Tibial nerve (tissue), 3 donors: Measurements from ENCODE around the gene TMEM38B.

Experiments
- POLR2A ChIP-seq, 2 donors: fragments of 450-650 bp; IDR thresholded peaks; one replicate each; pipeline ENCODE4 v1.6.1; 2017; ENCODE audit warnings: antibody characterized with exemption in 2 of 2, mild to moderate bottlenecking in 2 of 2, moderate library complexity in 2 of 2
- TF ChIP-seq, protein P1 (sequence below), 5 experiments: fragments of 200-600 bp in 3 of 5; fragments of 450-650 bp in 2 of 5; sonication (generic) in 3 of 5; IDR thresholded peaks; one replicate each; pipeline ENCODE4 v1.5.1; 2016 to 2019; ENCODE audit warnings: antibody characterized with exemption in 5 of 5, mild to moderate bottlenecking in 3 of 5, moderate library complexity in 2 of 5

DNA sequence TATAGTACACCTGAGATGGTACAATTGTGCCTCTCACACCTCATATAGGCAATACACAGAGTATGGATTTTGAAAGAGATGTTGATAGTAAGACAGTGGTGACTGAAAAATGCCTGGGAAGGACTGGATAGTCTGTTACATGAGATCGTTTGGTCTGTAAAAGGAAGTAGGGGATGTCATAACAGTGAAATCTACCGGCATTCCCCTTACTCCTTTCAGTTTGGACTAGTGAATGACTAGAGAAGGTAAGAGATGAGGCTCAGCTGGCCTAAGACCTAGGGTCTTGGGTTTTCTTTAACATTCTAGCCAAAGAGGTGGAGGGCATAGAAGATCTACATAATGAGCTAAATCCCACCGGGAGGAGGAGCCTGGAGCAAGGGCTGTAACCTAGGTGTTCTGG lies 24.0 kb upstream of the TMEM38B start:
- TF ChIP-seq, protein P1, sequence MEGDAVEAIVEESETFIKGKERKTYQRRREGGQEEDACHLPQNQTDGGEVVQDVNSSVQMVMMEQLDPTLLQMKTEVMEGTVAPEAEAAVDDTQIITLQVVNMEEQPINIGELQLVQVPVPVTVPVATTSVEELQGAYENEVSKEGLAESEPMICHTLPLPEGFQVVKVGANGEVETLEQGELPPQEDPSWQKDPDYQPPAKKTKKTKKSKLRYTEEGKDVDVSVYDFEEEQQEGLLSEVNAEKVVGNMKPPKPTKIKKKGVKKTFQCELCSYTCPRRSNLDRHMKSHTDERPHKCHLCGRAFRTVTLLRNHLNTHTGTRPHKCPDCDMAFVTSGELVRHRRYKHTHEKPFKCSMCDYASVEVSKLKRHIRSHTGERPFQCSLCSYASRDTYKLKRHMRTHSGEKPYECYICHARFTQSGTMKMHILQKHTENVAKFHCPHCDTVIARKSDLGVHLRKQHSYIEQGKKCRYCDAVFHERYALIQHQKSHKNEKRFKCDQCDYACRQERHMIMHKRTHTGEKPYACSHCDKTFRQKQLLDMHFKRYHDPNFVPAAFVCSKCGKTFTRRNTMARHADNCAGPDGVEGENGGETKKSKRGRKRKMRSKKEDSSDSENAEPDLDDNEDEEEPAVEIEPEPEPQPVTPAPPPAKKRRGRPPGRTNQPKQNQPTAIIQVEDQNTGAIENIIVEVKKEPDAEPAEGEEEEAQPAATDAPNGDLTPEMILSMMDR (IDR thresholded peaks at IDR 0.05): no peak
- no peak for TF ChIP-seq POLR2A (IDR thresholded peaks at IDR 0.05)
